GM12865 (cell line): ENCODE measurements around the gene UNC50.

ENCODE experiments used
- DNase-seq: peaks from one replicate; pipeline ENCODE4 v3.0.0; 2010; ENCODE audit warnings: low read depth
- H3K4me3 ChIP-seq: 2 replicates; pipeline ENCODE4 v1.5.1; 2011; ENCODE audit warnings: mild to moderate bottlenecking, low read depth, low read length, control low read depth
- TF ChIP-seq, protein P1 (sequence below): IDR thresholded peaks from 2 replicates; pipeline ENCODE4 v1.5.1; 2011; ENCODE audit warnings: low read length, control low read depth, low read depth, inconsistent platforms; ENCODE audit not compliant: insufficient read depth; ENCODE audit errors: missing control alignments

Gene UNC50

DNA sequence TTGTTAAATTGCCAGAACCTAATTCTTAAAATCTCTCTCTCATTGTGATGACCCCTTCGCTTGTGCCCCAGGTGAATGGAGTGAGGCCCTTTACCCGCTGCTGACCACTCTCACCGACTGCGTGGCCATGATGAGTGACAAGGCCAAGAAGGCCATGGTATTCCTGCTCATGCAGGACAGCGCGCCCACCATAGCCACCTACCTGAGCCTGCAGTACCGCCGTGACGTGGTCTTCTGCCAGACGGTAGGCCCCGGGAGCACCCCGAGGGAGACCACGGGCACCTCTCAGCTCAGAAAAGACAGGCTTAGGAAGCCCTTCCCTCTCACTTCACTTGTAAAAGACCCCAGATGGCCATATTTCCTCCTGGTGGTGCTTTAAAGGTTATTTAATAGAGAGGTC is 45.0 kb upstream of the UNC50 start:
- DNase-seq = no peak
- no peak overlapping the region for H3K4me3 ChIP-seq
- TF ChIP-seq, protein P1, sequence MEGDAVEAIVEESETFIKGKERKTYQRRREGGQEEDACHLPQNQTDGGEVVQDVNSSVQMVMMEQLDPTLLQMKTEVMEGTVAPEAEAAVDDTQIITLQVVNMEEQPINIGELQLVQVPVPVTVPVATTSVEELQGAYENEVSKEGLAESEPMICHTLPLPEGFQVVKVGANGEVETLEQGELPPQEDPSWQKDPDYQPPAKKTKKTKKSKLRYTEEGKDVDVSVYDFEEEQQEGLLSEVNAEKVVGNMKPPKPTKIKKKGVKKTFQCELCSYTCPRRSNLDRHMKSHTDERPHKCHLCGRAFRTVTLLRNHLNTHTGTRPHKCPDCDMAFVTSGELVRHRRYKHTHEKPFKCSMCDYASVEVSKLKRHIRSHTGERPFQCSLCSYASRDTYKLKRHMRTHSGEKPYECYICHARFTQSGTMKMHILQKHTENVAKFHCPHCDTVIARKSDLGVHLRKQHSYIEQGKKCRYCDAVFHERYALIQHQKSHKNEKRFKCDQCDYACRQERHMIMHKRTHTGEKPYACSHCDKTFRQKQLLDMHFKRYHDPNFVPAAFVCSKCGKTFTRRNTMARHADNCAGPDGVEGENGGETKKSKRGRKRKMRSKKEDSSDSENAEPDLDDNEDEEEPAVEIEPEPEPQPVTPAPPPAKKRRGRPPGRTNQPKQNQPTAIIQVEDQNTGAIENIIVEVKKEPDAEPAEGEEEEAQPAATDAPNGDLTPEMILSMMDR = no peak

GRCh38 chr2:98564541-98565132 is 43.8 kb upstream of the UNC50 start:
- TF ChIP-seq, protein P1 = no peak
- no peak overlapping the region for H3K4me3 ChIP-seq
- no peak for DNase-seq

DNA sequence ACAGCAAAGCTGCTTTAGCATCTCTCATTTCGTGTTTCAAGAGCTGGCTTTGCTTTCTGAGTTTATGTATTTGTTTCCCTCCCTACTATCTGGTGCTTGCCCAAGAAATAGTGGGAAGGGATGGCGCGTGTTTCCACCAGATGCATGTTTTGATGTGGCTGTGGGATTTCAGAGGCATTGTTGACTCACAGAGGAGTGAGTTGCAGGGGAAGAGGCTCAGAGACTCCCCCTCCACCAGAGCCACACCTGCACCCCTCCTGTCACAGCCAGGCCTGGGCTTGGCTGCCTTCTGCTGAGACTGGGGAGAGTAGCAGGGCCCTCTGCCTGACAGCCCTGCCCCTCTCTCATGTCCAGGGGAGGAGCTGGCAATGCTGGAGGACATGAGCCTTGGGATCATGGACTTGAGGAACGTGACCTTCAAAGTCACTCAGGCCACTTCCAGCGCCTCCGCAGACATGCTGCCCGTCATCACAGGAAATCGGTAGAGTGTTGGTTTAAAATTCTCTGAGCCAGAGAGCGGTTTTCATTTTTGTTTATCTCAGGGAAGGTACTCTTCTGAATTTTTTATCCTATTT is 43.0 kb upstream of the UNC50 start:
- no peak overlapping the region for H3K4me3 ChIP-seq
- no peak for DNase-seq
- TF ChIP-seq, protein P1 = no peak

- no peak overlapping the region for H3K4me3 ChIP-seq
- TF ChIP-seq, protein P1 = no peak
- no peak for DNase-seq
Measured at GRCh38 chr2:98565941-98566340, 42.4 kb upstream of the UNC50 start.

DNA sequence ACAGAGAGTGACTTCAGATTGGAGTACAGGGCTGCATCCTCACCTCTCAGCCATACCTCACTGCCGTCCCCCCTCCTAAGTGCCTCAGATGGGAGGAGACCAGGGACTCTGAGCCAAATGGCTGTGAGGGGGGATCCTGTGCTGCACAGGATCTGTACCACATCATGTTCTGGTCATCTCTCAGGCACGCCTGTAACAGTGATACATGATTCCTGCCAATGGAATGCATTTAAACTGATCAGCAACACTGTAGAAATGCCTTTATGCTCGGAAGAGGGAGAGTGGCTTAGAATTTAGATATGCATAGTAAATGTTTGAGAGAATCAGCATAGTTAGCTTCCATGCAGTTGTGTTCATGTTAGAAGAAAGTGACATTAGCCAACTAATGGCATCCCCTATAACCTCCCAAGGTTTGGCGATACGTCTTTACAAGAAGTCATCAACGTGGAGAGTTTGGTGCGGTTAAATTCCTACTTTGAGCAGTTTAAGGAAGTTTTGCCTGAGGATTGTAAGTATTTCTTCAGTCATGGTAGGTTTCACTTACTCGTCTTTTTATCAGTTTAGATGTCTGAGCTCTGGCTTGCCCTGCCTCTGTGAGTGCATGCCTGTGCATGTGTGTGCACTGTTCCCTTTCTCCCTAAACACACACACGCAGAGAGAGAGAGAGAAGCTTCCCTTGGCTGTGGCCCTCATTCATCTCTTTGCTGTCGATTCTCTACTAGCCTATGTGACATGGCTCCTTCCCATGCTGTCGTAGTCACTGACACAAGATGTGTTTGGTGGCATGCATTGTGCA is 40.0 kb upstream of the UNC50 start:
- DNase-seq = no peak
- TF ChIP-seq, protein P1 = no peak
- no peak overlapping the region for H3K4me3 ChIP-seq

GRCh38 chr2:98569197-98569793 is 39.1 kb upstream of the UNC50 start:
- peak; percentile 60 for DNase-seq
- no peak overlapping the region for H3K4me3 ChIP-seq
- TF ChIP-seq, protein P1 = peak; percentile 94
